Stomach smooth muscle (tissue), 2 donors: ENCODE data around the gene FITM2.

Source experiments
- H3K27ac ChIP-seq: one replicate; pipeline ENCODE4 v1.7.0; 2013; ENCODE audit warnings: mild to moderate bottlenecking, low read length, inconsistent platforms
- H3K27me3 ChIP-seq, 2 donors: one replicate each; pipeline ENCODE4 v1.7.0; 2013; ENCODE audit warnings: low read length in 2 of 2; ENCODE audit not compliant: insufficient read depth in 2 of 2, control insufficient read depth in 1 of 2
- H3K36me3 ChIP-seq, 2 donors: one replicate each; pipeline ENCODE4 v1.7.0; 2013; ENCODE audit warnings: low read length in 2 of 2; ENCODE audit not compliant: control insufficient read depth in 2 of 2, insufficient read depth in 2 of 2
- H3K4me1 ChIP-seq: one replicate; pipeline ENCODE4 v1.7.0; 2013; ENCODE audit warnings: low read length; ENCODE audit not compliant: control insufficient read depth, insufficient read depth
- H3K4me3 ChIP-seq, 2 donors: one replicate each; pipeline ENCODE4 v1.7.0; 2013; ENCODE audit warnings: low read length in 2 of 2
- H3K9ac ChIP-seq, 2 donors: one replicate each; pipeline ENCODE4 v1.7.0; 2013; ENCODE audit warnings: low read length in 2 of 2, mild to moderate bottlenecking in 1 of 2
- H3K9me3 ChIP-seq, 2 donors: one replicate each; pipeline ENCODE4 v1.7.0; 2013; ENCODE audit warnings: low read length in 2 of 2; ENCODE audit not compliant: control insufficient read depth in 2 of 2
- donor health status: healthy.
- donor health status: Pancreatic carcinoma.

The FITM2 gene, protein sequence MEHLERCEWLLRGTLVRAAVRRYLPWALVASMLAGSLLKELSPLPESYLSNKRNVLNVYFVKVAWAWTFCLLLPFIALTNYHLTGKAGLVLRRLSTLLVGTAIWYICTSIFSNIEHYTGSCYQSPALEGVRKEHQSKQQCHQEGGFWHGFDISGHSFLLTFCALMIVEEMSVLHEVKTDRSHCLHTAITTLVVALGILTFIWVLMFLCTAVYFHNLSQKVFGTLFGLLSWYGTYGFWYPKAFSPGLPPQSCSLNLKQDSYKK

DNA sequence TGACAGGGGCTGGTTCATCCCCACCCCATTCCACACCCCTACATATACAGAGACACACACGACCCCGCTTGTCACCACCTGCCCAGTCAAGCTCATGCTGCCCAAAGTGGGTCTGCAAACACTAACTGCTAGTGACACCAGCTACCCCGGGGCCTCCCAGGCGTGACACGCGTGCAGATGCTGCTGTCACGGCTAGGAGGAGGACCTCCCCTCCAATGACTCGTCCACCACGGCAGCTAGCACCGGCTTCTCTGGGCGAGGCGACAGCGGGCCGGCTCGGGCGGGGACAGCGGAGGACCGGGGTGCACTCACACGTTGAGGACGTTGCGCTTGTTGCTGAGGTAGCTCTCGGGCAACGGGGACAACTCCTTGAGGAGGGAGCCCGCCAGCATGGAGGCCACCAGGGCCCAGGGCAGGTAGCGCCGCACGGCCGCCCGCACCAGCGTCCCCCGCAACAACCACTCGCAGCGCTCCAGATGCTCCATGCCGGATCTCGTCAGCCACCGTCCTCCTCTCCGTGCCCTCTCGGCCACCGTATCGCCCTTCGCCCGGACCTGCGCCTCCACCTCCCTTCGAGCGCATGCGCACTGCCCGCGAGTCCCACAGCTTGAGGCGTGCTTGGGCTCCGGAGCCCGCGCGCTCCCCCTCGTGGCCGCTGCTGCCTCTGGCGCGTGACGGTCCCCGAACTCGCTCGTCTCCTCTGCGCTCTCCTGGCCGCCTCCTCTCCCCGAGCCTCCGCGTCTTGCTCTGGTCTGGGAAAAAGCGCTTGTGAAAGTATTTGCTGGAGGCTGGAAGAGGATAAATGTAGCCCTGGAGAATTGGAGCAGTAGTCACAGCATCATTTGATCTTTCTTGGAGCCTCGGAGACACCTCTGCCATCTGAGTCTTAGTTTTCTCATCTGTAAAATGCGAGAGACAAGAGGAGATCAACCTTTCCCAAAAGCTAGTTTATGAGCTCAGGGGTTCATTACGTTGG is at the start of gene FITM2:
Gene FITM2, minus strand, starts transcription at position 539 of the 976 bp plus-strand sequence. Its CDS starts 54 bp downstream, at position 485.
- Histone ChIP-seq H3K9ac (peak within 1 kb of the TSS; percentile 73 to 89), H3K4me3 (peak within 1 kb of the TSS; percentile 85 to 98), H3K27ac (peak within 1 kb of the TSS; percentile 49), H3K36me3 (peaks cover 3 to 6% of the 10 kb centered on the region in 2 donors), H3K4me1 (peaks cover 19% of the 10 kb centered on the region), H3K27me3 (no peaks in the 10 kb centered on the region), H3K9me3 (no peaks in the 10 kb centered on the region)

DNA sequence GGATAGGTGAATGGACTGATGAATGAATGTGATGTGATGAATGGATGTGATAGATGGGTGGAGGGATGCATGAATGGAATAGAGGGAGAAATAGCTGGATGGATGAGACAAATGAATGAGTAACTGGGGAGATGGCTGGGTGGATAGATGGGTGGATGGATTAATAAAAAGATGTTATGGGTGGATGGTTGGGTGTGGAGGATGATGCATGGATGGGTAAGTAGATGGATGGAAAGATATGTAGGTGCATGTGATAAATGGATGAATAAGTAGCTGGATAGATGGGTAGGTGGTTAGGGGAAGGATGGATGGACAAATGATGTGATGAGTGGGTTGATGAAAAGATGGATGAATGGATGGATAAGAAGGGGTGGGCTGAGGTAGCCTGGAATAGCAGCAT is 49.2 kb upstream of the FITM2 start:
- H3K9me3 ChIP-seq: no peaks in the 10 kb centered on the region
- H3K36me3 ChIP-seq: no peaks in the 10 kb centered on the region
- no peak overlapping the region for H3K9ac ChIP-seq
- no peak overlapping the region for H3K27ac ChIP-seq
- no peaks in the 10 kb centered on the region for H3K4me1 ChIP-seq
- H3K27me3 ChIP-seq: peaks cover 0 to 8% of the 10 kb centered on the region in 2 donors
- no peak overlapping the region for H3K4me3 ChIP-seq

DNA sequence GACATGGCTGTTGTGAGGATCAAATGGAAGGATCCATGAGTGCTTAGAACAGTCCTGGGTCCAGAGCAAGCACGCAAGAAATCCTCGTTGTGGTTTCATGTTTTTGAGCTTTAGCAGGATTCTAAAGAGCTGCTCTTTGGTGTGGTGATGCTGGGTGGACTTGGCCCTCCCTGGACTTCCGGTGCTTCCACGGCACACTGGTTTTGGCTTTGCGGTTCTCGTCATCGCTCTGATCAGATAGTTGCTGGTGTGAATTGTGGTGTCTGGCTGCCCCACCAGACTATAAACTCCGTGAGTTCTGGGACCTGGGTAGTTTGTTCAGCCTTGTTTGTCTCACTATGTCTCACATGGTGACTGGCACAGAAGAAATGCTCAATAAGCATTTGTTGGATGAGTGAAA is 47.8 kb upstream of the FITM2 start:
- H3K9ac ChIP-seq: no peak overlapping the region

DNA sequence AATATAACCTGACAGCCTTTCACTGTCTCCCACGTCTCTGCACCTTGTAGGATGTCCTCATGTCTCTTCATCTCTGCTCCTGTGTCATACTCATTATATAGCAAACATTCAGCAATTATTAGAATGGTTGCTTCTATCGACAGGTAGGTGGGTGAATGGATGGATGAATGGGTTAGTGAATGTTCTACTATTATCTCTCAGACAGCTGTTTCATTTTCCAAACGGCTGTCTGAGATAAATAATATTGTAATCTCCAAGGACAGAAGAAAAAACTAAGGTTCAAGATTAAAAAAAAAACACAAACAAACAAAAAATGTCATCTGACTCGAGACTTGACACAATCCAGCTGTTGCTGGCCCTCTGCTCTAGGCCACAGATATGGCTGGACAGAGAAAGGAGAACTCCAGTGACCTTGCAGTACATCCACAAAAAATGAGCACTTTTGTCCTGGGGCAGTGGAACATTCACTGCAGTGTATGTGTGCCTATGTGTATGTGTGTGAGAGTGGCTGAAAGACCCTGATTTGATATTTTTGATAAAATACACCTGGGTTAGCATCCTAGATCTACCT is 46.6 kb upstream of the FITM2 start:
- Histone ChIP-seq H3K36me3 (no peaks in the 10 kb centered on the region), H3K4me1 (no peaks in the 10 kb centered on the region), H3K9me3 (no peaks in the 10 kb centered on the region), H3K4me3 (no peak overlapping the region), H3K27ac (no peak overlapping the region), H3K9ac (no peak overlapping the region), H3K27me3 (peaks cover 0 to 8% of the 10 kb centered on the region in 2 donors)

More for the DNA sequence above, 47.8 kb upstream of the FITM2 start:
- H3K9me3 ChIP-seq: no peaks in the 10 kb centered on the region
- H3K4me3 ChIP-seq: no peak overlapping the region
- no peak overlapping the region for H3K27ac ChIP-seq
- H3K4me1 ChIP-seq: no peaks in the 10 kb centered on the region
- H3K36me3 ChIP-seq: no peaks in the 10 kb centered on the region
- peaks cover 0 to 8% of the 10 kb centered on the region in 2 donors for H3K27me3 ChIP-seq

DNA sequence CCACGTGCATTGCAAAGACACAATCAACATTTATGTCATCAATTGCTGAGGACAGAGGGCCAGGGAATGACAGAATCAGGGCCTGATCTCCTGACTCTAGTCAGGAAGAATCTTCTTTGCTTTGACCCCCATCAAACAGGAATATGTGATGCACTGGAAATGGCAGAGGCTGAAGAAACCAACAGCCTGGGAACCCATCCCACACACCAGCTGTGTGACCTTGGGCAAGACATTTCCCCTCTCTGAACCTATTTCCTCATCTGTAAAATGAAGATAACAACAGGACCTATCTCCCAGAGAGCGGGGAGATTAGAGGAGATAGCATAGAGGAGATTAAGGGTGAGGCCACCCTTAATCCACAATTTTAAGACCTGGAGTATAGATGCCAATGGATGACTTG is 46.0 kb upstream of the FITM2 start:
- Histone ChIP-seq H3K36me3 (no peaks in the 10 kb centered on the region), H3K4me1 (no peaks in the 10 kb centered on the region), H3K9me3 (no peaks in the 10 kb centered on the region), H3K9ac (no peak overlapping the region), H3K27me3 (peaks cover 0 to 8% of the 10 kb centered on the region in 2 donors), H3K27ac (no peak overlapping the region), H3K4me3 (no peak overlapping the region)

DNA sequence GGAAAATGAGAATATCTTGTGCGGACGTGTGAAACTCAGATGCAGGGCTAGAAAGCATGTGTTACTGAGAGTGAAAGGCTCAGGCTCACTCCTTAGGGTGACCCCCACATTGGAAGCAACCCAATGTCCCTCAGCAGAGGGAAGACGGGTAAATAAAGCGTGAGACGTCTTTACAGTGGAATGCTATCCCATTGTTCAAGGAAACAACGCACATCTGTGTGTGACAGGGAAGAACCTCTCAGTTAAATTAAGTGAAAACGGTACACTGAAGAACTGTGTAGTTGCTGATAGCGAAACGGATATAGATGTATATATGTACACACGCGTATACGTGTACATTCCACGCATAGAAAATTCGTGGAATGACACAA is 45.3 kb upstream of the FITM2 start:
- no peak overlapping the region for H3K9ac ChIP-seq
- H3K9me3 ChIP-seq: no peaks in the 10 kb centered on the region
- no peak overlapping the region for H3K27ac ChIP-seq
- H3K4me1 ChIP-seq: no peaks in the 10 kb centered on the region
- H3K27me3 ChIP-seq: peaks cover 0 to 8% of the 10 kb centered on the region in 2 donors
- no peak overlapping the region for H3K4me3 ChIP-seq
- H3K36me3 ChIP-seq: no peaks in the 10 kb centered on the region

DNA sequence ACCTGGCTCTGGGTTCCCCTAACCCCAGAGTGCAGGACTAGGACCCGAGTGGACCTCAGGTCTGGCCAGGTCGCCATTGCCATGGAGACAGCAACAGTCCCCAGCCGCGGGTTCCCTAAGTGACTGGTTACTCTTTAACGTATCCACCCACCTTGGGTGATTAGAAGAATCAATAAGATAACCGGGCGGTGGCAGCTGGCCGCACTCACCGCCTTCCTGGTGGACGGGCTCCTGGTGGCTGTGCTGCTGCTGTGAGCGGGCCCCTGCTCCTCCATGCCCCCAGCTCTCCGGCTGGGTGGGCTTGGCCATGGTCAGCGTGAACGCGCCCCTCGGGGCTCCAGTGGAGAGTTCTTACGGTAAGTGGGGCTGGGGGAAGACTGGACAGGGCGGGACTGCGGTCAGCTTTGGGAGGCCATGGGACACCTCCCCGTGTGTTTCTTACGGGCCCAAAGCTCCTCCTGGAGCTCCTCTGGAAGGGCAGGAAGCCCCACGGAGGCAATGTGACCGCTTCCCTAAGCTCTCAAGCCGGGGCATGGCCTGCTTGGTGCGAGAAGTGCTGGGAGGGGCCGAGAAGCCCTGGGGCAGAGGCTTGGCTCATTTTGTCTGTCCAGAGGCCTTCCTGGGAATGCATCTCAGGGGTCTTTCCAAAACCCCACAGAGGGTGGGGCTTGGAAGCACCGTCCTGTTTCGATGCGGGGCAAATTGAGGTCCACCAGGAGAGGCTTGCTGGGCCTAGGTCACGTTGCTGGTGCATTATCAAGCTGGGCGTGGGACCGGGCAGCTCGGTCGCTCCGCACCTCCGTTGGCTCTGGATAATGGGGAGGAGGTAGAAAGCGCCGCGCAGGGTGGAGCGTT is 44.7 kb upstream of the FITM2 start, which contains the start of gene HNF4A:
Gene HNF4A, plus strand, starts transcription at position 202 of the 855 bp plus-strand sequence. Its CDS starts 106 bp downstream, at position 308.
- Histone ChIP-seq H3K9ac (no peak within 1 kb of the TSS), H3K36me3 (no peaks in the 10 kb centered on the region), H3K27ac (no peak within 1 kb of the TSS), H3K4me1 (no peaks in the 10 kb centered on the region), H3K9me3 (no peaks in the 10 kb centered on the region), H3K27me3 (peaks cover 0 to 8% of the 10 kb centered on the region in 2 donors), H3K4me3 (no peak within 1 kb of the TSS)

DNA sequence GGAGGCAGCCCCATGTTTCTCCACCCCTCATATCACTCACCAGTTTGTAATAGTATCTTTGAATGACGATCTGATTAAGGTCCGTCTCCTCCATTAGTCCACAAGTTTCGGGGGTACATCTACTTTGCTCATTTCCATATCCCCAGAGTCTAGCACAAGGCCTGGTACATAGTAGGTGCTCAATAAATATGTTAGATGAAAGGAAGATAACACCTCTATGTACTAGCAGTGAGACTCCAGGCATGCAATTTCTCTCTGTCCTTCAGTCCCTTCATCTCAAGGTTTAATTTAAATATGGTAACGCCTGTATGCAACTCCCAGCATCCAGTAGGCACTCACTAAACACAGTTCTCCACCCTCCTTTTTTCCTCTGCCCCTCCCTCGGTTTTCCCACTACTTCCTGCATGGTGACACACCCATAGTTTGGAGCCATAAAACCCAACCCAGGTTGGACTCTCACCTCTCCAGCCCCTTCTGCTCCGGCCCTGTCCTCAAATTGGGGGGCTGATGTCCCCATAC is 44.0 kb upstream of the FITM2 start:
- no peak overlapping the region for H3K4me3 ChIP-seq
- H3K4me1 ChIP-seq: no peaks in the 10 kb centered on the region
- no peaks in the 10 kb centered on the region for H3K9me3 ChIP-seq
- peaks cover 0 to 8% of the 10 kb centered on the region in 2 donors for H3K27me3 ChIP-seq
- H3K9ac ChIP-seq: no peak overlapping the region
- no peak overlapping the region for H3K27ac ChIP-seq
- H3K36me3 ChIP-seq: no peaks in the 10 kb centered on the region

DNA sequence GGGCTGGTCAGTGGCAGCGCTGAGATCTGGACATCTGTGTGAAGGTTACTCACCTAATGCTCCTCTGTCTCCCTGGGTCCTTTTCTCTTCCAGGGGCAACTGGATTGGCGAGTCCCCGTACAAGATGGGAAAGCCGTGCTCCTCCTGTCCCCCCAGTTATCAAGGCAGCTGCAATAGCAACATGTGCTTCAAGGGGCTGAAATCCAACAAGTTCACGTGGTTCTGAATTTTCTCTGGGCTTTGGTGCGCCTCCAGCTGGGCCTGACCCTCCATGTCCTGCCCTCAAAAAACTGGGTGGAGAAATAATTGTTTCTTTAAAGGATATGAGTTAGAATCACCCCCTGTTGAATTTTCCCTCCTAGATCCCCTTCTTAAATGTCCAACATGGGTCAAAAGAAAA is 39.6 kb upstream of the FITM2 start:
- Histone ChIP-seq H3K27me3 (no peaks in the 10 kb centered on the region), H3K27ac (no peak overlapping the region), H3K9ac (no peak overlapping the region), H3K4me1 (no peaks in the 10 kb centered on the region), H3K36me3 (no peaks in the 10 kb centered on the region), H3K9me3 (no peaks in the 10 kb centered on the region), H3K4me3 (no peak overlapping the region)

DNA sequence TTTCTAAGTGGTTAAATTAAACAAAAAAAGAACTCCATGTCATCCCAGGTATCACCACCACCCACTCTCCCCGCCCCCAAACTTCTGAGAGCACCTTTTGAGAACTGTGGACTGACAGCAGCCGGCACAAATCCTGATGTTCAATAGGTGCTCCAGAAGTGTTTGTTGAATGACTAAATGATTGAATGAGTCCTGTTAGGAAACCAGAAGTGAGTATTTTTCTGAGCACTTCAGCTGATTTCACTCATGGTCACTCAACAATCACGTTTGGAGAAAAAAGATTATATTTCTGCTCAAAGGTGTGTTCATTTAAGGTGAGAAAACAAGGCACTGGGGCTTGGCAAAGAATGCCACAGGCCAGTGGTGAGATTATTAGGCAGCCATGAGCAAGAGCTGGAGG is 38.3 kb upstream of the FITM2 start:
- no peaks in the 10 kb centered on the region for H3K4me1 ChIP-seq
- H3K9me3 ChIP-seq: no peaks in the 10 kb centered on the region
- no peak overlapping the region for H3K4me3 ChIP-seq
- no peak overlapping the region for H3K27ac ChIP-seq
- H3K9ac ChIP-seq: no peak overlapping the region
- no peaks in the 10 kb centered on the region for H3K36me3 ChIP-seq
- no peaks in the 10 kb centered on the region for H3K27me3 ChIP-seq
